GM10266 (cell line): ENCODE data around the gene ENO2.

Experiments
- DNase-seq: peaks from one replicate; pipeline ENCODE4 v3.0.0; 2012; ENCODE audit errors: extremely low spot score
- TF ChIP-seq, protein P1 (sequence below): IDR thresholded peaks from 2 replicates; pipeline ENCODE4 v1.5.1; 2012; ENCODE audit warnings: mild to moderate bottlenecking, low read depth; ENCODE audit not compliant: control insufficient read depth, insufficient read depth; ENCODE audit errors: missing control alignments

Gene ENO2

DNA sequence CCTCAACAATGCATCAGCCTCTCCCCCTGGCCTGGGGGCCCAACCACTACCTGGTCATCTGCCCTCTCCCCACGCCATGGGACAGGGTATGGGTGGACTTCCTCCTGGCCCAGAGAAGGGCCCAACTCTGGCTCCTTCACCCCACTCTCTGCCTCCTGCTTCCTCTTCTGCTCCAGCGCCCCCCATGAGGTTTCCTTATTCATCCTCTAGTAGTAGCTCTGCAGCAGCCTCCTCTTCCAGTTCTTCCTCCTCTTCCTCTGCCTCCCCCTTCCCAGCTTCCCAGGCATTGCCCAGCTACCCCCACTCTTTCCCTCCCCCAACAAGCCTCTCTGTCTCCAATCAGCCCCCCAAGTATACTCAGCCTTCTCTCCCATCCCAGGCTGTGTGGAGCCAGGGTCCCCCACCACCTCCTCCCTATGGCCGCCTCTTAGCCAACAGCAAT lies 21.8 kb downstream of the ENO2 start:
- DNase-seq = no peak
- TF ChIP-seq, protein P1, sequence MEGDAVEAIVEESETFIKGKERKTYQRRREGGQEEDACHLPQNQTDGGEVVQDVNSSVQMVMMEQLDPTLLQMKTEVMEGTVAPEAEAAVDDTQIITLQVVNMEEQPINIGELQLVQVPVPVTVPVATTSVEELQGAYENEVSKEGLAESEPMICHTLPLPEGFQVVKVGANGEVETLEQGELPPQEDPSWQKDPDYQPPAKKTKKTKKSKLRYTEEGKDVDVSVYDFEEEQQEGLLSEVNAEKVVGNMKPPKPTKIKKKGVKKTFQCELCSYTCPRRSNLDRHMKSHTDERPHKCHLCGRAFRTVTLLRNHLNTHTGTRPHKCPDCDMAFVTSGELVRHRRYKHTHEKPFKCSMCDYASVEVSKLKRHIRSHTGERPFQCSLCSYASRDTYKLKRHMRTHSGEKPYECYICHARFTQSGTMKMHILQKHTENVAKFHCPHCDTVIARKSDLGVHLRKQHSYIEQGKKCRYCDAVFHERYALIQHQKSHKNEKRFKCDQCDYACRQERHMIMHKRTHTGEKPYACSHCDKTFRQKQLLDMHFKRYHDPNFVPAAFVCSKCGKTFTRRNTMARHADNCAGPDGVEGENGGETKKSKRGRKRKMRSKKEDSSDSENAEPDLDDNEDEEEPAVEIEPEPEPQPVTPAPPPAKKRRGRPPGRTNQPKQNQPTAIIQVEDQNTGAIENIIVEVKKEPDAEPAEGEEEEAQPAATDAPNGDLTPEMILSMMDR = no peak

DNA sequence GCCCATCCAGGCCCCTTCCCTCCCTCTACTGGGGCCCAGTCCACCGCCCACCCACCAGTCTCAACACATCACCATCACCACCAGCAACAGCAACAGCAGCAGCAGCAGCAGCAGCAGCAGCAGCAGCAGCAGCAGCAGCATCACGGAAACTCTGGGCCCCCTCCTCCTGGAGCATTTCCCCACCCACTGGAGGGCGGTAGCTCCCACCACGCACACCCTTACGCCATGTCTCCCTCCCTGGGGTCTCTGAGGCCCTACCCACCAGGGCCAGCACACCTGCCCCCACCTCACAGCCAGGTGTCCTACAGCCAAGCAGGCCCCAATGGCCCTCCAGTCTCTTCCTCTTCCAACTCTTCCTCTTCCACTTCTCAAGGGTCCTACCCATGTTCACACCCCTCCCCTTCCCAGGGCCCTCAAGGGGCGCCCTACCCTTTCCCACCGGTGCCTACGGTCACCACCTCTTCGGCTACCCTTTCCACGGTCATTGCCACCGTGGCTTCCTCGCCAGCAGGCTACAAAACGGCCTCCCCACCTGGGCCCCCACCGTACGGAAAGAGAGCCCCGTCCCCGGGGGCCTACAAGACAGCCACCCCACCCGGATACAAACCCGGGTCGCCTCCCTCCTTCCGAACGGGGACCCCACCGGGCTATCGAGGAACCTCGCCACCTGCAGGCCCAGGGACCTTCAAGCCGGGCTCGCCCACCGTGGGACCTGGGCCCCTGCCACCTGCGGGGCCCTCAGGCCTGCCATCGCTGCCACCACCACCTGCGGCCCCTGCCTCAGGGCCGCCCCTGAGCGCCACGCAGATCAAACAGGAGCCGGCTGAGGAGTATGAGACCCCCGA lies 22.5 kb downstream of the ENO2 start:
- DNase-seq = peak; percentile 67
- TF ChIP-seq, protein P1 = no peak

DNA sequence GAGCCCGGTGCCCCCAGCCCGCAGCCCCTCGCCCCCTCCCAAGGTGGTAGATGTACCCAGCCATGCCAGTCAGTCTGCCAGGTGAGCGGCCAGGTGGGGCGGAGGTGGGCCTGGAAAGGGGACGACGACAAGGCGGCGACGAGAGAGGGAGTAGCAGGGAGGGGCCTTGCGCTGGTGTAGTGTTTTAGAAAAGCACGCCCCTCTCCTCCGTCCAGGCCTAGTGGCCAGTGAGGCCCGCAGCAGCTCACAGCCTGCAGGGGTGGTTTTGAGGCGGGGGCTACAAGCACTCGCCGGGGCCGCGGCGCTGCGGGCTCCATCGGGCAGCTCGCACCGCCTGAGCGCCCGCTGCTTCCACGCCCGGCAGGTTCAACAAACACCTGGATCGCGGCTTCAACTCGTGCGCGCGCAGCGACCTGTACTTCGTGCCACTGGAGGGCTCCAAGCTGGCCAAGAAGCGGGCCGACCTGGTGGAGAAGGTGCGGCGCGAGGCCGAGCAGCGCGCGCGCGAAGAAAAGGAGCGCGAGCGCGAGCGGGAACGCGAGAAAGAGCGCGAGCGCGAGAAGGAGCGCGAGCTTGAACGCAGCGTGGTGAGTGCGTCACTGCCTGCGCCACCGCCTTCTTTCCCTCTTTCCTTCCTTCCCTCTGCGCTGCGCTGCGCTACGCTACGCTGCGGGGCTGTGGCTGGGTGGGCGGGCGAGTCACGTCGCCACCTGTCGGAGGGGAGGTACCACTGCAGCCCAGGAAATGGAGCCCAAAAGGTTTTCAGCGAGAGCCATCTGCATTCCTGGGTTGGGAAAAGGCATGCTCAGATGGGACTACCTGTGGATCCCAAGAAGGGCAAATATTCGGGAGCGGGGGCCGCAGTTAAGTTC lies 23.3 kb downstream of the ENO2 start:
- TF ChIP-seq, protein P1 = peak; percentile 99
- DNase-seq = peak; percentile 85

GRCh38 chr12:6938353-6939190 lies 24.2 kb downstream of the ENO2 start:
- DNase-seq = no peak
- TF ChIP-seq, protein P1 = no peak

GRCh38 chr12:6939191-6939540 lies 24.8 kb downstream of the ENO2 start:
- no peak for DNase-seq
- TF ChIP-seq, protein P1 = no peak

GRCh38 chr12:6941267-6941666 lies 26.9 kb downstream of the ENO2 start:
- TF ChIP-seq, protein P1 = no peak
- no peak for DNase-seq
